Gastrocnemius medialis (tissue), 4 donors: ENCODE results near the gene KDM4C.

Experiments used
- CTCF ChIP-seq, 5 experiments: fragments of 450-650 bp in 3 of 5; fragments of 200-600 bp in 2 of 5; sonication (generic) in 2 of 5; IDR thresholded peaks in 4 of 5; conservative IDR thresholded peaks in 1 of 5; 1 replicate in 4 of 5; 2 replicates in 1 of 5; pipeline ENCODE4 v1.5.1; 2016 to 2019; ENCODE audit warnings: antibody characterized with exemption in 5 of 5, mild to moderate bottlenecking in 3 of 5, moderate library complexity in 3 of 5
- POLR2A ChIP-seq, 2 donors: fragments of 450-650 bp; IDR thresholded peaks; one replicate each; pipeline ENCODE4 v1.6.1; 2017; ENCODE audit warnings: antibody characterized with exemption in 2 of 2, mild to moderate bottlenecking in 2 of 2, moderate library complexity in 2 of 2

- TF ChIP-seq CTCF (IDR thresholded peaks at IDR 0.05 in 4 of 5, conservative IDR thresholded peaks at IDR 0.05 in 1 of 5) (no peak), POLR2A (IDR thresholded peaks at IDR 0.05) (no peak)
Measured at GRCh38 chr9:6842584-6842947, 84.8 kb downstream of the KDM4C start.
